Fibroblast of lung (primary cell): ENCODE results near the gene GRIN2D. TPM values are rescaled to one million over a fixed set of nuclear protein-coding genes. Genes with fewer than 3 reads are reported as not detected.

Source experiments
- DNase-seq, 2 donors: peaks; one replicate each; pipeline versions ENCODE4 v3.0.0 to v3.0.0-alpha.2; 2010; ENCODE audit warnings: low read depth in 2 of 2
- H2AFZ ChIP-seq: 2 replicates; pipeline ENCODE4 v1.5.1; 2012; ENCODE audit warnings: low read length, control low read depth, inconsistent platforms
- H3K27ac ChIP-seq: 2 replicates; pipeline ENCODE4 v1.5.1; 2011; ENCODE audit warnings: low read length, control low read depth; ENCODE audit not compliant: insufficient read depth
- H3K27me3 ChIP-seq: 2 replicates; pipeline ENCODE4 v1.5.1; 2011; ENCODE audit warnings: mild to moderate bottlenecking, low read length; ENCODE audit not compliant: control insufficient read depth, insufficient read depth
- H3K36me3 ChIP-seq: 2 replicates; pipeline ENCODE4 v1.5.1; 2011; ENCODE audit warnings: low read length; ENCODE audit not compliant: control insufficient read depth, insufficient read depth
- H3K4me1 ChIP-seq: 2 replicates; pipeline ENCODE4 v1.5.1; 2011; ENCODE audit warnings: low read length; ENCODE audit not compliant: control insufficient read depth, insufficient read depth; ENCODE audit errors: extremely low read depth
- H3K4me2 ChIP-seq: 2 replicates; pipeline ENCODE4 v1.5.1; 2011; ENCODE audit warnings: low read length, control low read depth; ENCODE audit not compliant: insufficient read depth; ENCODE audit errors: extremely low read depth
- H3K4me3 ChIP-seq, 4 experiments: fragments of 200-600 bp in 1 of 4; sonication (generic) in 1 of 4; replicated peaks in 1 of 4; 2 replicates each; pipeline ENCODE4 v1.5.1; 2011 to 2016; ENCODE audit warnings: low read length in 4 of 4, low read depth in 3 of 4, mild to moderate bottlenecking in 3 of 4, control low read depth in 2 of 4, inconsistent platforms in 1 of 4, mixed read lengths in 1 of 4; ENCODE audit not compliant: insufficient read depth in 1 of 4; ENCODE audit errors: control extremely low read depth in 1 of 4
- H3K79me2 ChIP-seq: 2 replicates; pipeline ENCODE4 v1.5.1; 2012; ENCODE audit warnings: mild to moderate bottlenecking, low read length, inconsistent platforms; ENCODE audit not compliant: control insufficient read depth, insufficient read depth
- H3K9ac ChIP-seq: 2 replicates; pipeline ENCODE4 v1.5.1; 2011; ENCODE audit warnings: mild to moderate bottlenecking, low read length, control low read depth; ENCODE audit not compliant: insufficient read depth
- H3K9me3 ChIP-seq: 2 replicates; pipeline ENCODE4 v1.5.1; 2012; ENCODE audit warnings: low read depth, low read length; ENCODE audit not compliant: control insufficient read depth, insufficient read depth
- H4K20me1 ChIP-seq: 2 replicates; pipeline ENCODE4 v1.5.1; 2011; ENCODE audit warnings: low read length; ENCODE audit not compliant: control insufficient read depth, insufficient read depth; ENCODE audit errors: extremely low read depth
- EZH2 ChIP-seq: IDR thresholded peaks from 2 replicates; pipeline ENCODE4 v1.5.1; 2012; ENCODE audit warnings: low read length, control low read depth, mild to moderate bottlenecking; ENCODE audit errors: missing control alignments
- polyA plus RNA-seq, 2 donors: library from polyadenylated mRNA; depleted of rRNA in 1 of 2; stranded (reverse) in 1 of 2; unstranded in 1 of 2; fragments of >200 nt; gene quantifications; 2 replicates each; pipeline ENCODE4 v1.2.1, GENCODE V29; 2011 to 2012; ENCODE audit warnings: missing spikeins in 1 of 2
- total RNA-seq: library from RNA; depleted of rRNA; stranded (reverse); fragments of >200 nt; gene quantifications from 2 replicates; pipeline ENCODE4 v1.2.1, GENCODE V29; 2014
- TF ChIP-seq, protein P1 (sequence below), 2 donors: IDR thresholded peaks in 1 of 2; conservative IDR thresholded peaks in 1 of 2; 1 replicate in 1 of 2; 2 replicates in 1 of 2; pipeline ENCODE4 v1.5.1; 2011 to 2012; ENCODE audit warnings: low read length in 2 of 2, control low read depth in 1 of 2, inconsistent platforms in 1 of 2, low read depth in 1 of 2, mild to moderate bottlenecking in 1 of 2

The GRIN2D gene
- total and polyA plus RNA-seq, 2 donors (not counting 1 experiment from before 2014, with no cell fraction given): under 0.01 to 0.08 TPM

DNA sequence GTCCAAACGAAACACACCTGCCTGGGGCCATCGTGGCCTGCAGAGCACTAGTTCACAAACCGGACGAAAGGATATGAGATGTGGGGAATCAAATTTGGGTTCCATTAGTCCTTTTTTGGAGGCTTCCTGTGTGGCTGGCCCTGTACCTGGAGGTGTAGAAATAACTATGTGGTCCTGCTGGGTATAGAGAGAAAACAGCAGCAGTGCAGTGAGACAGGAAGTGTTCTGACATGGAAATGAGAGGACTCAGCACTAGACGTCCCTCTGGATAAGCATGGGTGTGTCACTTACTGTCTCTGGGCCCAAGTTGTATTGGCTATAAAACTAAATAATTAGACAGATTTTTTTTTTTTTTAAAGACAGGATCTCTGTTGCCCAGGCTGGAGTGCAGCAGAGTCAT is 14.4 kb upstream of the GRIN2D start:
- Histone ChIP-seq H3K9me3 (no peaks in the 10 kb centered on the region), H3K36me3 (peaks cover 5% of the 10 kb centered on the region), H4K20me1 (no peaks in the 10 kb centered on the region), H3K9ac (no peak overlapping the region), H3K4me1 (no peaks in the 10 kb centered on the region), H2AFZ (no peak overlapping the region), H3K79me2 (no peaks in the 10 kb centered on the region), H3K27me3 (no peaks in the 10 kb centered on the region), H3K4me2 (no peak overlapping the region), H3K4me3 (no peak overlapping the region), H3K27ac (no peak overlapping the region)
- DNase-seq: no peak
- no peak for TF ChIP-seq EZH2
- TF ChIP-seq, protein P1, sequence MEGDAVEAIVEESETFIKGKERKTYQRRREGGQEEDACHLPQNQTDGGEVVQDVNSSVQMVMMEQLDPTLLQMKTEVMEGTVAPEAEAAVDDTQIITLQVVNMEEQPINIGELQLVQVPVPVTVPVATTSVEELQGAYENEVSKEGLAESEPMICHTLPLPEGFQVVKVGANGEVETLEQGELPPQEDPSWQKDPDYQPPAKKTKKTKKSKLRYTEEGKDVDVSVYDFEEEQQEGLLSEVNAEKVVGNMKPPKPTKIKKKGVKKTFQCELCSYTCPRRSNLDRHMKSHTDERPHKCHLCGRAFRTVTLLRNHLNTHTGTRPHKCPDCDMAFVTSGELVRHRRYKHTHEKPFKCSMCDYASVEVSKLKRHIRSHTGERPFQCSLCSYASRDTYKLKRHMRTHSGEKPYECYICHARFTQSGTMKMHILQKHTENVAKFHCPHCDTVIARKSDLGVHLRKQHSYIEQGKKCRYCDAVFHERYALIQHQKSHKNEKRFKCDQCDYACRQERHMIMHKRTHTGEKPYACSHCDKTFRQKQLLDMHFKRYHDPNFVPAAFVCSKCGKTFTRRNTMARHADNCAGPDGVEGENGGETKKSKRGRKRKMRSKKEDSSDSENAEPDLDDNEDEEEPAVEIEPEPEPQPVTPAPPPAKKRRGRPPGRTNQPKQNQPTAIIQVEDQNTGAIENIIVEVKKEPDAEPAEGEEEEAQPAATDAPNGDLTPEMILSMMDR (conservative IDR thresholded peaks at IDR 0.05 in 1 of 2, IDR thresholded peaks at IDR 0.05 in 1 of 2; ENCODE audit: low read depth in 1 of 2, low read length in 2 of 2): no peak

DNA sequence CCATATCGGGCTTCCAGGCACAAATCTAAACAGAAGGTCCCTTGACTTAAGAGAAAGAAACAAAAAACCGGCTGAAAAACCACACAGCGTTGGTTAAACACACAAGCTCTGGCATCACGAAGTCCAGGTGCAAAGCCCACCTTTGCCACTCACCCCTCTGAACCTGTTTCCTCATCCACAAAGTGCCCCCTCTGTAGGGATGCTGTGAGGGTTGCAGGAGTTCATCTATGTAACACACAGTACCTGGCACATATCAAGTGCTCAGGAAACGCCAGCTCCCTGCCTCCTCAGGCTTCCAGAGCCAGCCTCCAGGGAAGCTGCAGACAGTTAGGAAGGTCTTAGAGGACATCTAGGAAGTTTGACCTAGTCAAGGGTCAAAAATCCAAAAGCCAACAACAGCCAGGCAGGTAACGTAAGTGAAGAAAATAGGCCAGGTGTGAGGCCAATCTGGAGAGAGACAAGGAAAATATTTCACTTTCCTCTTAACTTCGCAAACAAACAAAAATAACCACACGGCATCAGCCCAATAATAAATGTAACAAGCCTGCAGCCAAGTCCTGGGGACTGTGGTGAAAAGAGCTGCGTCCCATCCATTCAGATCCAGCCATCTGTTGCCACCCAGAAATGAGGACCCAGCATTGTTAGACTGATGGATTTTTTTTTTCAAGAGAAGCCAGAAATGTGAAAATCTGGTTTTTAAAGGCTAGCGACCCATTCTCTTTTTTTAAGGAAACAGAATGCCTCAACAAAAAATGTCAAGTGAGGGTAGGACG is 12.1 kb upstream of the GRIN2D start:
- no peaks in the 10 kb centered on the region for H3K79me2 ChIP-seq
- no peak overlapping the region for H3K4me2 ChIP-seq
- H3K27me3 ChIP-seq: no peaks in the 10 kb centered on the region
- no peak overlapping the region for H3K27ac ChIP-seq
- H3K9me3 ChIP-seq: no peaks in the 10 kb centered on the region
- H3K9ac ChIP-seq: no peak overlapping the region
- H4K20me1 ChIP-seq: no peaks in the 10 kb centered on the region
- no peaks in the 10 kb centered on the region for H3K4me1 ChIP-seq
- no peak for TF ChIP-seq EZH2
- TF ChIP-seq, protein P1 (conservative IDR thresholded peaks at IDR 0.05 in 1 of 2, IDR thresholded peaks at IDR 0.05 in 1 of 2; ENCODE audit: low read depth in 1 of 2, low read length in 2 of 2): no peak
- H3K36me3 ChIP-seq: peaks cover 12% of the 10 kb centered on the region
- H3K4me3 ChIP-seq: no peak overlapping the region
- no peak overlapping the region for H2AFZ ChIP-seq
- no peak for DNase-seq

DNA sequence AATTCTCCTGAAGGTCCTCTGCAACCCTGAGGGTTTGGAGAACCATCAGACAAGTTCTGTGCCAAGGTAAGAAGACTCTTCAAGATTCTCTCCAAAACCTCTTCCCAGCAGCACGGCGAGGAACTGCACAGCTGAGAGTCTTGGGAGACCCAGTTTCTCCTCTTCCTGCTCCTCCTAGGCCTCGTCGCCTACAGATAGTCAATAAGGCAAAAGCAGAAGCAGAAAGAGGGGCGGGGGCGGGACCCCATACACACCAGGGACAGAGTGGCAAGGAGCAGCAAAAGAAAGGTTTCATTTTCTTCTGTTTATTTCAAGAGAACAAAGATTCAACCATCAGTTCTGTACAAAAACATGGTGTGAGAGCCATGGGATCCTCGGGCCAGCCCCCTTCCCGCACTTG is 11.2 kb upstream of the GRIN2D start:
- Histone ChIP-seq H3K4me1 (no peaks in the 10 kb centered on the region), H2AFZ (no peak overlapping the region), H3K36me3 (peaks cover 16% of the 10 kb centered on the region), H3K9me3 (no peaks in the 10 kb centered on the region), H3K27ac (no peak overlapping the region), H3K79me2 (no peaks in the 10 kb centered on the region), H4K20me1 (no peaks in the 10 kb centered on the region), H3K27me3 (no peaks in the 10 kb centered on the region), H3K9ac (no peak overlapping the region), H3K4me3 (no peak overlapping the region), H3K4me2 (no peak overlapping the region)
- no peak for DNase-seq
- no peak for TF ChIP-seq EZH2
- TF ChIP-seq, protein P1 (conservative IDR thresholded peaks at IDR 0.05 in 1 of 2, IDR thresholded peaks at IDR 0.05 in 1 of 2; ENCODE audit: low read depth in 1 of 2, low read length in 2 of 2): no peak
